GM23338 (cell line): ENCODE measurements around the gene UNC13D. TPM values are rescaled to one million over a fixed set of nuclear protein-coding genes. Genes with fewer than 3 reads are reported as not detected.

Experiments used
- ATAC-seq: fragments of 200-7000 bp; cut with Tn5 transposase; 3 replicates; pipeline ENCODE4 v1.9.1; 2020
- DNase-seq: peaks from one replicate; pipeline ENCODE4 v3.0.0-alpha.2; 2015; ENCODE audit warnings: low spot score
- H2AFZ ChIP-seq: fragments of 200-600 bp; sonication (generic); 2 replicates; pipeline ENCODE4 v1.8.0; 2016; ENCODE audit warnings: antibody characterized with exemption, mild to moderate bottlenecking, moderate library complexity
- H3F3A ChIP-seq: fragments of 200-600 bp; sonication (generic); replicated peaks from 2 replicates; pipeline ENCODE4 v1.8.0; 2017; ENCODE audit warnings: antibody characterized with exemption, mixed run types, low read depth
- H3K27ac ChIP-seq: fragments of 200-600 bp; sonication (generic); 2 replicates; pipeline ENCODE4 v1.6.1; 2016; ENCODE audit warnings: low read depth
- H3K27me3 ChIP-seq: fragments of 200-600 bp; sonication (generic); 2 replicates; pipeline ENCODE4 v1.8.0; 2016; ENCODE audit warnings: mild to moderate bottlenecking, mixed run types, moderate library complexity; ENCODE audit not compliant: insufficient read depth
- H3K36me3 ChIP-seq: fragments of 200-600 bp; sonication (generic); 2 replicates; pipeline ENCODE4 v1.8.0; 2016; ENCODE audit warnings: mild to moderate bottlenecking; ENCODE audit not compliant: insufficient read depth
- H3K4me1 ChIP-seq: fragments of 200-600 bp; sonication (generic); 2 replicates; pipeline ENCODE4 v1.8.0; 2016; ENCODE audit warnings: mild to moderate bottlenecking, moderate library complexity; ENCODE audit not compliant: insufficient read depth
- H3K4me2 ChIP-seq: fragments of 200-600 bp; sonication (generic); 2 replicates; pipeline ENCODE4 v1.7.1; 2017; ENCODE audit warnings: mixed run types
- H3K4me3 ChIP-seq: fragments of 200-600 bp; sonication (generic); 2 replicates; pipeline ENCODE4 v1.6.1; 2016; ENCODE audit warnings: mixed run types
- H3K79me2 ChIP-seq: fragments of 200-600 bp; sonication (generic); replicated peaks from 2 replicates; pipeline ENCODE4 v1.8.0; 2017; ENCODE audit warnings: mild to moderate bottlenecking; ENCODE audit not compliant: insufficient read depth
- H3K9me2 ChIP-seq: fragments of 200-600 bp; sonication (generic); 2 replicates; pipeline ENCODE4 v1.8.0; 2017; ENCODE audit not compliant: insufficient read depth
- H4K20me1 ChIP-seq: fragments of 200-600 bp; sonication (generic); replicated peaks from 2 replicates; pipeline ENCODE4 v1.8.0; 2017; ENCODE audit warnings: mild to moderate bottlenecking; ENCODE audit not compliant: insufficient read depth
- H3K27ac Mint-ChIP-seq: 2 replicates; pipeline ENCODE4 v1.8.0; 2020; ENCODE audit warnings: inconsistent platforms, mild to moderate bottlenecking, moderate library complexity, mixed read lengths
- H3K27me3 Mint-ChIP-seq: 3 replicates; pipeline ENCODE4 v1.8.0; 2022; ENCODE audit warnings: low read depth, mild to moderate bottlenecking, moderate library complexity, mixed read lengths, inconsistent platforms; ENCODE audit not compliant: insufficient read depth, poor library complexity
- H3K36me3 Mint-ChIP-seq: 3 replicates; pipeline ENCODE4 v1.8.0; 2021; ENCODE audit warnings: low read depth, mild to moderate bottlenecking, inconsistent platforms, moderate library complexity, mixed read lengths
- H3K4me1 Mint-ChIP-seq: 3 replicates; pipeline ENCODE4 v1.8.0; 2020; ENCODE audit warnings: mild to moderate bottlenecking, inconsistent platforms, mixed read lengths
- H3K4me3 Mint-ChIP-seq: 3 replicates; pipeline ENCODE4 v1.8.0; 2021; ENCODE audit warnings: moderate library complexity, mild to moderate bottlenecking, inconsistent platforms, mixed read lengths
- H3K9me3 Mint-ChIP-seq: 3 replicates; pipeline ENCODE4 v1.8.0; 2020; ENCODE audit warnings: moderate library complexity, mild to moderate bottlenecking, inconsistent platforms, mixed read lengths
- CREB1 ChIP-seq: fragments of 250-450 bp; sonication (Bioruptor Pico); IDR thresholded peaks from 2 replicates; pipeline ENCODE4 v1.5.0; 2020; ENCODE audit warnings: low read depth, mild to moderate bottlenecking, moderate library complexity
- CTCF ChIP-seq, 2 experiments: fragments of 200-600 bp in 1 of 2; sonication (generic) in 1 of 2; conservative IDR thresholded peaks; 2 replicates each; pipeline versions ENCODE4 v1.5.1 to v1.6.1; 2016 to 2017; ENCODE audit warnings: antibody characterized with exemption in 2 of 2, low read depth in 2 of 2, mild to moderate bottlenecking in 2 of 2, moderate library complexity in 1 of 2
- ETS1 ChIP-seq: IDR thresholded peaks from 2 replicates; pipeline ENCODE4 v1.6.1; 2016; ENCODE audit warnings: antibody characterized with exemption
- EZH2 ChIP-seq: fragments of 200-600 bp; sonication (generic); IDR thresholded peaks from one replicate; pipeline ENCODE4 v1.8.0; 2017; ENCODE audit warnings: antibody characterized with exemption, mild to moderate bottlenecking, low read depth; ENCODE audit not compliant: unreplicated experiment
- EZH2phosphoT487 ChIP-seq: fragments of 200-600 bp; sonication (generic); IDR thresholded peaks from one replicate; pipeline ENCODE4 v1.8.1; 2018; ENCODE audit warnings: antibody characterized with exemption; ENCODE audit not compliant: unreplicated experiment
- JUNB ChIP-seq: IDR thresholded peaks from one replicate; pipeline ENCODE4 v1.6.1; 2016; ENCODE audit warnings: antibody characterized with exemption; ENCODE audit not compliant: unreplicated experiment
- NANOG ChIP-seq: IDR thresholded peaks from 2 replicates; pipeline ENCODE4 v1.6.1; 2016; ENCODE audit warnings: antibody characterized with exemption, borderline replicate concordance
- POLR2AphosphoS5 ChIP-seq: IDR thresholded peaks from 2 replicates; pipeline ENCODE4 v1.6.1; 2016; ENCODE audit warnings: antibody characterized with exemption, low read depth
- REST ChIP-seq: IDR thresholded peaks from one replicate; pipeline ENCODE4 v1.6.1; 2018; ENCODE audit warnings: antibody characterized with exemption; ENCODE audit not compliant: unreplicated experiment
- STAT1 ChIP-seq: IDR thresholded peaks from one replicate; pipeline ENCODE4 v1.6.1; 2016; ENCODE audit warnings: antibody characterized with exemption; ENCODE audit not compliant: unreplicated experiment
- ZNF114 ChIP-seq: fragments of 250-450 bp; sonication (Bioruptor Pico); IDR thresholded peaks from 2 replicates; pipeline ENCODE4 v1.5.0; 2020; ENCODE audit warnings: mild to moderate bottlenecking, moderate library complexity
- ZNF331 ChIP-seq: fragments of 250-450 bp; sonication (Bioruptor Pico); IDR thresholded peaks from 2 replicates; pipeline ENCODE4 v1.5.0; 2020; ENCODE audit warnings: low read depth, mild to moderate bottlenecking, moderate library complexity
- ZNF462 ChIP-seq: fragments of 250-450 bp; sonication (Bioruptor Pico); IDR thresholded peaks from 2 replicates; pipeline ENCODE4 v1.5.0; 2020; ENCODE audit warnings: mild to moderate bottlenecking, moderate library complexity
- polyA plus RNA-seq: library from polyadenylated mRNA; unstranded; fragments of >200 nt; fragmentation: Nextera tagmentation; extraction: Ambion mirVana; gene quantifications from 2 replicates; pipeline ENCODE4 v1.2.1, GENCODE V29; 2016
- total RNA-seq: library from RNA; depleted of rRNA; stranded (reverse); fragments of >200 nt; shearing (Covaris generic); gene quantifications from 2 replicates; pipeline ENCODE4 v1.2.3, GENCODE V29; 2014

UNC13D gene
- total and polyA plus RNA-seq, 2 experiments from 2014 or later: 5.9 to 10.8 TPM

GRCh38 chr17:75823257-75824041, 20.8 kb downstream of the UNC13D start:
- Histone ChIP-seq H3K4me1 (peaks cover 16% of the 10 kb centered on the region), H3K4me3 (no peak overlapping the region), H4K20me1 (no peaks in the 10 kb centered on the region; the same call in 1 of the 2 replicates), H3K36me3 (no peaks in the 10 kb centered on the region; the same call in none of the 2 replicates), H3K27me3 (no peaks in the 10 kb centered on the region), H3K4me2 (no peak overlapping the region), H3K9me2 (no peaks in the 10 kb centered on the region), H3K79me2 (no peaks in the 10 kb centered on the region), H3F3A (peaks cover 19% of the 10 kb centered on the region), H2AFZ (no peak overlapping the region), H3K27ac (no peak overlapping the region)
- peaks cover 6% of the 10 kb centered on the region for H3K27me3 Mint-ChIP-seq
- ATAC-seq (no peak), DNase-seq (no peak)
- no peaks in the 10 kb centered on the region for H3K9me3 Mint-ChIP-seq
- no peak for TF ChIP-seq POLR2AphosphoS5
- TF ChIP-seq CTCF (conservative IDR thresholded peaks at IDR 0.05; ENCODE audit: low read depth in 2 of 2): no peak
- TF ChIP-seq STAT1: no peak
- no peak for TF ChIP-seq ZNF331 (CRISPR knock-in tag)
- TF ChIP-seq ZNF462 (CRISPR knock-in tag): no peak
- TF ChIP-seq ZNF114 (CRISPR knock-in tag): no peak
- TF ChIP-seq NANOG: no peak
- no peak for TF ChIP-seq REST
- no peak for TF ChIP-seq ETS1
- no peak for TF ChIP-seq EZH2phosphoT487
- no peak for TF ChIP-seq JUNB
- no peak for TF ChIP-seq EZH2
- TF ChIP-seq CREB1 (CRISPR knock-in tag): no peak
- peaks cover 38% of the 10 kb centered on the region for H3K36me3 Mint-ChIP-seq
- H3K27ac Mint-ChIP-seq: no peak overlapping the region
- no peak overlapping the region for H3K4me3 Mint-ChIP-seq
- H3K4me1 Mint-ChIP-seq: peaks cover 11% of the 10 kb centered on the region
